ENCODE results near the gene MUCL3.

Gene MUCL3

GRCh38 chr6:30951907-30952469 is 11.2 kb downstream of the MUCL3 start:
- no peak for TF ChIP-seq CTCF (conservative IDR thresholded peaks at IDR 0.05)
- TF ChIP-seq ZFX (IDR thresholded peaks at IDR 0.05) = no peak

GRCh38 chr6:30954631-30955366 is 14.0 kb downstream of the MUCL3 start:
- TF ChIP-seq CTCF (conservative IDR thresholded peaks at IDR 0.05) = no peak
- TF ChIP-seq ZFX (IDR thresholded peaks at IDR 0.05) = no peak

More at GRCh38 chr6:30951907-30952469, 11.2 kb downstream of the MUCL3 start:
- H3K27ac ChIP-seq = no peak overlapping the region

GRCh38 chr6:30955367-30956042 is 14.7 kb downstream of the MUCL3 start:
- H3K27ac ChIP-seq = no peak overlapping the region

More at GRCh38 chr6:30954631-30955366, 14.0 kb downstream of the MUCL3 start:
- no peak overlapping the region for H3K27ac ChIP-seq

GRCh38 chr6:30957716-30958115 is 16.9 kb downstream of the MUCL3 start:
- no peak overlapping the region for H3K27ac ChIP-seq
- no peak for TF ChIP-seq ZFX (IDR thresholded peaks at IDR 0.05)
- no peak for TF ChIP-seq CTCF (conservative IDR thresholded peaks at IDR 0.05)

More at GRCh38 chr6:30955367-30956042, 14.7 kb downstream of the MUCL3 start:
- no peak for TF ChIP-seq CTCF (conservative IDR thresholded peaks at IDR 0.05)
- TF ChIP-seq ZFX (IDR thresholded peaks at IDR 0.05) = no peak

GRCh38 chr6:30960907-30961673 is 20.3 kb downstream of the MUCL3 start:
- TF ChIP-seq ZFX (IDR thresholded peaks at IDR 0.05) = no peak
- no peak for TF ChIP-seq CTCF (conservative IDR thresholded peaks at IDR 0.05)

GRCh38 chr6:30962716-30963115 is 21.9 kb downstream of the MUCL3 start:
- H3K27ac ChIP-seq = no peak overlapping the region
- TF ChIP-seq ZFX (IDR thresholded peaks at IDR 0.05) (no peak), CTCF (conservative IDR thresholded peaks at IDR 0.05) (no peak)

More at GRCh38 chr6:30960907-30961673, 20.3 kb downstream of the MUCL3 start:
- no peak overlapping the region for H3K27ac ChIP-seq

All from C4-2B (cell line).